Keratinocyte (primary cell): ENCODE results near the gene DMRTB1.

Experiments
- EZH2 ChIP-seq: IDR thresholded peaks from one replicate; pipeline ENCODE4 v1.6.1; 2012; ENCODE audit warnings: inconsistent platforms, mild to moderate bottlenecking, low read length, moderate library complexity
- TF ChIP-seq, protein P1 (sequence below), 3 experiments: IDR thresholded peaks in 1 of 3; conservative IDR thresholded peaks in 1 of 3; optimal IDR thresholded peaks in 1 of 3; 2 replicates in 2 of 3; 3 replicates in 1 of 3; pipeline versions ENCODE3 to v1.5.1; 2011; ENCODE audit warnings: low read length in 3 of 3, mild to moderate bottlenecking in 3 of 3, moderate library complexity in 2 of 3, control low read depth in 1 of 3, inconsistent platforms in 1 of 3; ENCODE audit not compliant: insufficient read depth in 2 of 3; ENCODE audit errors: extremely low read depth in 1 of 3

- TF ChIP-seq, protein P1, sequence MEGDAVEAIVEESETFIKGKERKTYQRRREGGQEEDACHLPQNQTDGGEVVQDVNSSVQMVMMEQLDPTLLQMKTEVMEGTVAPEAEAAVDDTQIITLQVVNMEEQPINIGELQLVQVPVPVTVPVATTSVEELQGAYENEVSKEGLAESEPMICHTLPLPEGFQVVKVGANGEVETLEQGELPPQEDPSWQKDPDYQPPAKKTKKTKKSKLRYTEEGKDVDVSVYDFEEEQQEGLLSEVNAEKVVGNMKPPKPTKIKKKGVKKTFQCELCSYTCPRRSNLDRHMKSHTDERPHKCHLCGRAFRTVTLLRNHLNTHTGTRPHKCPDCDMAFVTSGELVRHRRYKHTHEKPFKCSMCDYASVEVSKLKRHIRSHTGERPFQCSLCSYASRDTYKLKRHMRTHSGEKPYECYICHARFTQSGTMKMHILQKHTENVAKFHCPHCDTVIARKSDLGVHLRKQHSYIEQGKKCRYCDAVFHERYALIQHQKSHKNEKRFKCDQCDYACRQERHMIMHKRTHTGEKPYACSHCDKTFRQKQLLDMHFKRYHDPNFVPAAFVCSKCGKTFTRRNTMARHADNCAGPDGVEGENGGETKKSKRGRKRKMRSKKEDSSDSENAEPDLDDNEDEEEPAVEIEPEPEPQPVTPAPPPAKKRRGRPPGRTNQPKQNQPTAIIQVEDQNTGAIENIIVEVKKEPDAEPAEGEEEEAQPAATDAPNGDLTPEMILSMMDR (optimal IDR thresholded peaks at IDR 0.05 in 1 of 3, IDR thresholded peaks at IDR 0.05 in 1 of 3, conservative IDR thresholded peaks at IDR 0.05 in 1 of 3; ENCODE audit: extremely low read depth in 1 of 3, insufficient read depth in 2 of 3, low read length in 3 of 3): no peak
- TF ChIP-seq EZH2: no peak
These were observed 16.5 kb downstream of the DMRTB1 start for GRCh38 chr1:53475664-53476063.
